Activated CD4-positive, alpha-beta T cell treated with anti-CD3 and anti-CD28 coated beads, Interleukin-2, amount 50 U/mL, for 24 hours (primary cell): Measurements from ENCODE around the gene NEDD4L.
"Not testable (repeated sequence)": the region's sequence is repeated elsewhere in the genome, so short reads cannot be mapped to it uniquely, and the experiment has no call there.

Experiments
- DNase-seq, 2 donors: peaks; one replicate each; pipeline ENCODE4 v3.0.0-alpha.2; 2020; ENCODE audit warnings: low read depth in 1 of 2, low spot score in 1 of 2

The NEDD4L gene

DNA sequence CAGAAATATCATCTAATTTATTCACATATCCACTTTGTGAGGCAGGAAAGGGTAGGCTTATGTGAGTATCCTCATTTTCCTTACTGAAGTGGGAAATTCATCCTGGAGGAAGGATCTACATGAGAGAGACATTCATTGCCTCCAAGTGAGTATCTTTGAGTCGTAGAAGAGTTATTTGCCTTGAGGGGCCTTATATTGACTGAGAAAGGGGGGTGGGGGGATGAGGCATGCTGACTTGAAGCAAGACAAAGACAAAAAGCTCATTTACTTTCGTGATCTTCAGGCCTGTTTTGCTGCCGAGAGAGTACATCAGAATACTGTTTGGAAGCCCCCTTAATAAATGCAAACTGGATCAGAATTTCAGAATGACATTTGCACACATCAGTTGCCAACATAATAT is 17.6 kb upstream of the NEDD4L start:
- no peak for DNase-seq

DNA sequence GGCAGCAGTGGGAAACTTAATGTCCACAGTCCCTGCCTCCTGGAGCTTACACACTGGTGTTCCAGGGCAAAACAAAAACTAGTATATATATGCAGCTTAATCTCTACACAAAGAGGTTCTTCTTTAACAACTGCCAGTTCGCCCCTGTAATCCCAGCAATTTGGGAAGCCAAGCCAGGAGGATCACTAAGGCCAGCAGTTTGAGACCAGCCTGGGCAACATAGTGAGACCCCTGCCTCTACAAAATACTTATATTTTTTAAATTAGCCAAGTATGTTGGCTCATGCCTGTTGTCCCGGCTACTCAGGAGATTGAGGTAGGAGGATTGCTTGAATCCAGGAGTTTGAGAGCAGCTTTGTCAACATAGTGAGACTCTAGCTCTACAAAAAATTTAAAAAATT is 17.2 kb upstream of the NEDD4L start:
- no peak for DNase-seq

DNA sequence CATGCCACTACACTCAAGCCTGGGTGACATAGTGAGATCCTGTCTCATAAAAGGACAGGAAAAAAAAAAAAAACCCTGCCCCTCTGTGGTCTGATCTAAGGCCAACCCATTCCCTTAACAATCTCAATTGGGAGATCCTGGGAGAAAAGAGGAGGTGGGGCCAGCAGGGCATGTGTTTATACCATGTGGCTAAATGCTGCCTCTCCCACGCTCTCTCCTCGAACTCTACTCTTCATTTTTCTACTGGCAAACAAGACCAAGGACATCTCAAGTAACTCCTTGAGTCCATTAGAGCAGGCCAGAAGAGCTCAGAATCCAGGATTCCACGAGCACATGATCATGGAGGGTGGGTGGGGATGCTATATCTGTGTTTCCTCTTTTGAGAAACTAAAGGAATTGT is 16.7 kb upstream of the NEDD4L start:
- no peak for DNase-seq

DNA sequence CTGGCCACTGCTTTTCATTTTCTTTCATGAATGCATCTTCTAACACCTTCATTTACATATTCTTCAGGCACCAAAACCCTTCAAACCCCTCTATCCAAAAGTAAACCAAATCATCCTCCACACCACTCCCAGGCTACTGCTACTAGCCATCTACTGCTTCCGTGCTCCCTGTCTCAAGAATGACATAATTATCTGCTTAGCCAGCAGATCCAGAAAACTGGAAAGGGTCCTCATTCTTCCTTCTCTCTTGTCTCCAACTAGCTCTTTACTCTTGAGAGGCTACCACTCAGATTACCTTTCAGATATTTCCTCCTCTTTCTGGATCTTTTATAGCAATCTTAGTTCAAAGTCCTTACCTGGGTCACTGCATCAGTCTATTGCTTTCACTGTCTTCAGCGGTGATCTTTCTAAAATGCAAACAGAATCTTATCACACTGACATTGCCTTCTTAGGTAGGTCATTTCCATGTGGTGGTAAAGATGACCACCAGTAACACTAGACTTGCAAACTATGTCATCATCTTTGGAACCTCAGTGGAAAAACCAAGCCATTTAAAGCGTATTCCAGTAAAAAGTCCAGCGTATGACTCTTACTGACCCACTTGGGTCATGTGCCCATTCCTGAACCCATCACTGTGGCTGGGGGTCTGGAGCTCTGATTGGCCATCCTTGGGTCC is 15.8 kb upstream of the NEDD4L start:
- DNase-seq: no peak

DNA sequence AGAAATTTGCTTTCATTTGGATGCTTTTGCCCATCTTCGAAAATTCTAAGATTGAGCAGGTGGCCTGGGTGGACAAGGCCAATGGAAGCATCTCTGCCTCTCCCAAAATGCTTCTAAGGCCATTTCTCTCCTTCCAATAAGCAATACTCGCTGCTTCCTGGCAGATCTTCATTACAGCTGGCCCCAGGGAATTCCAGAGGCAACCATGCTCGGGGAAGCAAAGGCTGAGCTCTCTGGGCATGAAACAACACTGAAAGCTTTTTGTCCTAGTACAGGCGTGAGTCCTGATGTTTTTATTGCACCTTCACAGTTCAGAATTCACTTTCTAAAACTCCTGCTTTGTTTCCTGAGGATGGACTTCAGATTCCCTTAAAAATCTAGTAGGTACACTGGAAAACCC is 11.8 kb upstream of the NEDD4L start:
- no peak for DNase-seq

DNA sequence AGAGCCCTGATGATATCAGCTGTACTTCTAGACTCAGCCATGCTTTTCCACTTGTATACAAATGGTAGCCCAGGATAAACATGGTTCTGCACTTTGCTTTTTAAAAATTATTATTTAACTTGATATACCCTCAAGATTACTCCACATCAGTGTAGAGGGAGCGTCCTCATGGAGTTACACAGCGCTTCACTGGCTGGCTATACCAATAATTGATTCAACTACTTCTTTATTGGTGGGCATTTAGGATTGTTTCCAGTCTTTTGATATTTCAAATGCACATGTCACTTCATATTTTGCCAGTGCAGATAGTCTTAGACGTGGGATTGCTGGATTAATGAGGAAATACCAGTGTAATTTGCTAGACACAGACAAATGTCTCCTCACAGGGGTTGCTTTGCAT is 10.8 kb upstream of the NEDD4L start:
- no peak for DNase-seq

DNA sequence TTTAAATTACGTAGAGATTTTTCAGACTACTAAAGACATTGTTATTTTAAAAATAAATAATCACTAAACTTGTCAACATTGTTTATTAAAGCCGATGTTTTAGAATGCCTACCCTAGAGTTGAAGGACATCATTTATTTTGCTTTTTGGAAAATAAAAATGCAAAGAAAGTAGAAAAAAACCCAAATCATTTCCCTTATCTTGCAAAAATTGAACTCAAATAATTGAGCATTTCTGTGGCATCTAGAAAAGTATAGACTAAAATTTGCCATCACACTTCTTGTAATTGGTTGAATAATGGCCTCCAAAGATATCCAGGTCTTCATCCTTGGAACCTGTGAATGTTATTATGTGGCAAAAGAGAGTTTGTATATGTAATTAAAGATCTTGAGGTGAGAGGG is 9.7 kb upstream of the NEDD4L start:
- DNase-seq: no peak

DNA sequence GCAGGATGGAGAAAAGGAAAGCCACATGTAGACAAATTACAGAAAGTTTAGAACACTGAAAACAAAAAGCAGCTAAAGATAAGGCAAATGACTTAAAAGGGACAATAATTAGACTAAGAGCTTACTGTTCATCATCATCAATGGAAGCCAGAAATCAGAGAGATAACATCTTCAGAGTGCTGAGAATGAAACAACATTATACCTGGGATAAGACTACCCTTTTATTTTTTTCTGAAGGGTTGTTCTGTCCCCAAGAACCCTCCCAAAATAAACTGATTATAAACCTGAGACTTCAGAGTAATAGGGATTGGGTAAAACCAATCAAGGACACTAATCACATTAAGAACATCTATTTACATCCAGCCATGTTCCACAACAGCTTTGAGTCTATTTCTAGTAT is 6.9 kb upstream of the NEDD4L start:
- DNase-seq: no peak

DNA sequence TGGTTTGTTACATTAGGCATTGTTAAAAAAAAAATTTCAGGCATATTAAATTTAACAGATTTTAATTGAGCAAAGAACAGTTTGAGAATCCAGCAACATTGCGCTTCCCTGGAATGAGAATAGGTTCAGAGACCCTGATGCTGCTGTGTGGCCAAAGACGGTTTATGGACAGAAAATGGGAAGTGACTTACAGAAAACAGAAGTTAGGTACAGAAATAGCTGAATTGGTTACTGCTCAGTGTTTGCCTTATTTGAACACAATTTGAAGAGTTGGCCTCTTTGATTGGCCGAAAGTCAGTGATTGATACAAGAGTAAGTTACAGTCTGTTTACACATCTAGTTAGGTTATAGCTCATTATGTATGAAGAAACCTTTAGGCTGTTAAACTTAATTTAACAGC is 6.0 kb upstream of the NEDD4L start:
- no peak for DNase-seq

DNA sequence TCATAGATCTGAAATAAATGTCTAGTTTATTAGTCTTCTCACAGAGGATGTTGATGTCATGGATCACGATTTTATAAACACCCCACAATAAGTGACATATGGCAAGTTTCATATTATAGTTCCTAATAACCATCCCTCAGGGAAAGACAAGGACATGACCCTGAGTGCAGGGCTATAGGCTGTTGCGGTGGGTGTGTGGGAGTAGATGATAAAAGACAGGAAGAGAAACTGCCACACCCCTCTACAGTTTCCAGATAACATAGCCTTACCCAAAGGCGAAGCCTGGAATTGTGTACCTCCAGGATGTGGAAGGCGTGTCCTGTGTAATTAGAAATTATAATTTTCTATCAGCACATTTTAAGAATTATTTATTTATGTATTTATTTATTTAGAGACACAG is 2.4 kb upstream of the NEDD4L start:
- no peak for DNase-seq

DNA sequence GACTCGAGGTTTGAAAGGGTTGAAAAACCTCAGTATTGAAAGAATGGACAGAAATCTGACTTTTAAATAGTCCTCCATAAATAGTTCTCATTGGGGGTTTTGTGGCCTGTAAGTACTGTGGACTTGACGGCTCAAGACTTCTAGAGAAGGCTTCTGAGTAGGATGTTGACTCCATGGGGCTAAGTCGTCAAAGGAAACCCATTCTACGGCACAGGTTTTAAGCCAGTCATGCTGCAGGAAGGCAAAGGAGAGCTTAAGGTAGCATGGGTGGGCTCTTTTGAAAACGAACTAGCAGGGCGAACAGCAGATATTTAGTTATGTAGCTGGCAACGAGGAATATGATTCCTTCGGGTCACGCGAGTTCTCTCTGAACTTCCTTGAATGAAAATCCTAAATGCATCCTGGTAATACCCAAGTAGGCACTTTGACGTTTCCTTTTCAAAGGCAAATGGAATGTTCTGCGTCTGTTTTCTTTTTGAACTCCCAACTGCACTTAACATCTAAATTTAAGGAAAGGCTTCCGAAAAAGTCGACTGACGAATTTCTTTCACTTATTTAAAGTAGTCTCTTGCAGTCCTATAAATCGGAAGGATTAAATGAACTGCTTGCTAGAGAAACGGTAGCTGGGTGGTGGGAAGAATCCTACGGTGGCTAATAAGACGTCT is 1.1 kb upstream of the NEDD4L start:
- no peak for DNase-seq

DNA sequence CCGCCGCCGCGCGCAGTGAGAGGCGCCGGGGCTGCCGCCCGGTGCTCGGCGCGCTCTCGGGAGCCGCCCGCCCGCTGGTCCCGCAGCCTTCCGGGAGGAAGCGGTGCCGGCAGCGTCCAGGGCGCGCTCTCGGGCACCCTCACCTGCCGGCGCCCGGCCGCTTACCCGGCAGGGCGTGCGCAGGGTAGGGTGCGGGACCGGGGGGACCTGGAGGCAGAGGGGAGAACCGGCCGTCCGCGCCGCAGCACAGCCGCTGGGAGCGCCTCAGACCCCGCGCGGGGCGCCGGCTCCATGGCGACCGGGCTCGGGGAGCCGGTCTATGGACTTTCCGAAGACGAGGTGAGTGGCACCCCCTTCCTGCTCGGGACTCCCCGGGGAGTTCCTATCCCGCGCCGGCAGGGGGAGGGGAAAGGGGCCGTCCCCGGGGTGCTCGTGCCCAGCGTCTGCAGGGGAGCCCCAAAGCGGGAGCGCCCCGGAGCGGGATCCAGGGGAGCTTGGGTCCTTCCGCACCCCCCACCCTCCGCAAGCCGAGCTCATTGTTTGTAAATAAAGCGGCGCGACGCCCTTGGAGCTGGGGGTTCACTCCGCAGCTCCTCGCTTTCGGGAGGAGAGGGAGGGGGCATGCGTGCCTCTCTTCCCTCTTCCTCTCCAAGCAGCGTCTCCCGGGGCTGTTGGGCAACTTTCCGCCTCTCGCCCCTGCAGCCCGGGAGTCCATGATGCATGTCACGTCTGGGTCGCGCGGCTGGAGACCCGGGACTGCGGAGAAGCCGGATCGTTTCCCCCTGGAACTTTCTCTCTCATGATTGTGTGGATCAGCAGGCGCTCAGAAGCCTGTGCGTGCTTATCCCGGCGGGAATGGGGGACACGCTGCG is 580 bp downstream of the NEDD4L start:
- DNase-seq: peak; percentile 16 to 29

DNA sequence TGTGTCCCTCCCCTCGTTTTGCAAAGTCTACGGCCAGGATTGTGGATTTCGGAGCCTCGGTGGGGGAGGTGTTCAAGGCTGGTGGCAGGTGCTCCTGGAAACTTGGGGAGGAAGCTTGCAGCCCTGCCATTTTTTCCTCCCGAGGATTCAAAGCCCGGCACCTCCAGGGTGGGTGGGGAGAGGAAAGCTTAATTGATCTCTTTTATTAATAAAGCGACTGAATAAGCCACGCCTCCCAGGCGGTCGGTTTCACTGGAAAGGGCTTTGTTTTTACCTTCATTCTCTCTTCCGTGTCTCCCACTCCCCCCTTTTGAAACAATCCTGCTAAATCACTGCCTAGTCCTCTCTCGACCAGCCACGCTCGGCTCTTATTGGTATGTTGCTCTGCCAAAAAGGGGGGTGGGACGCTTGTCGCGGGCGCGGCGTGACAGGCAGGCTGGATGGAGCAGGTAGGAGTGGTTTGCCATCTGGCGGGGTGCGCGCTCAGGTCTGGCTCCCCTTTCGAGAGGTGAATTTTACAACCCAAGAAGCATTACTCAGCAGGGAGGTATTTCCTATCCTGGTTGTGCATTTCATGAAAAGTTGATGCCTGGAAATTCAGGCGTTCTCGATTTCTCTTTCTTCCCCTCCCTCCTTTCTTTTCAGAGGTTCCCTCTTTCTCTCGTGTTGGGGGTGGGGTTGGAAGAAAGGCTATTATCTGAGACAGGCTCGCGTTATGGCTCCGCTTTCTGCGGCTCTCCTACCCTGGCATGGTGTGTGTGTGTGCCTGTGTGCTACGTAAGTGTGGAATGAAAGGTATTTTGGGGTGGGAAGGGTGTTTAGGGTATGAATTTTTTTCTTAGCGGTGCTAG is 1.4 kb downstream of the NEDD4L start:
- peak in 1 of 2 donors; percentile 17 for DNase-seq

DNA sequence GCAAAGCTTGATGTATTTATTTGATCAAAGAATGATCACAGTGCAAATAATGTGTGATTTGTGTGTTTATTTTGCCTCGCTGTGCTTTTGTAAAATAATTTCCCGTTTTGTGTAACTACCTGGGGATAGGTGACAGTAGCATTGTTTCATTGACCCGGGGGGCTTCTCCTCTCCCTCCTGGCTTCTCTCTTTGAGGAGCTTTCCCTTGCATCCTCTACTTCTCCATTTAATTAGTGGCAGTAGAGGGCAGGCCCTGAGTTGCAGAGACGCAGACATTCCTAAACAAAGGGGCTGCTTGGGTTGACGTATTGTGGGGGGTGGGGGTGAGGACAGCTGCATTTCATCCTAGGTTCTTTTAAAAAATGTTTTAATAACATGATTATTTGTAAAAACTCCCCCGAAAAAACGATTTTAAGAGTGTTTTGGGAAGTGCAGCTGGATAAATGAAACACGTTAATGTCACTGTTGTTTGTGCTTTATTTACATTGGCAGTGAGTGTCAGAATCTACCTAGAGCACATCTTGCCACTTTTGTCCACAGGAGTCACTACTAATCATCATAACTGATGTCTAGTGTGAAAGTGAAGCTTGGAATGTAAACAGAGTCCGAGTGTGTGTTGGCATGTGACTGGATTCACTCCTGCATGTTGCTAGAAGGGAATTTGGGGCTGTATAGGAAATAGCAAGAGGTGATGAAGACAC is 2.2 kb downstream of the NEDD4L start:
- DNase-seq: no peak

DNA sequence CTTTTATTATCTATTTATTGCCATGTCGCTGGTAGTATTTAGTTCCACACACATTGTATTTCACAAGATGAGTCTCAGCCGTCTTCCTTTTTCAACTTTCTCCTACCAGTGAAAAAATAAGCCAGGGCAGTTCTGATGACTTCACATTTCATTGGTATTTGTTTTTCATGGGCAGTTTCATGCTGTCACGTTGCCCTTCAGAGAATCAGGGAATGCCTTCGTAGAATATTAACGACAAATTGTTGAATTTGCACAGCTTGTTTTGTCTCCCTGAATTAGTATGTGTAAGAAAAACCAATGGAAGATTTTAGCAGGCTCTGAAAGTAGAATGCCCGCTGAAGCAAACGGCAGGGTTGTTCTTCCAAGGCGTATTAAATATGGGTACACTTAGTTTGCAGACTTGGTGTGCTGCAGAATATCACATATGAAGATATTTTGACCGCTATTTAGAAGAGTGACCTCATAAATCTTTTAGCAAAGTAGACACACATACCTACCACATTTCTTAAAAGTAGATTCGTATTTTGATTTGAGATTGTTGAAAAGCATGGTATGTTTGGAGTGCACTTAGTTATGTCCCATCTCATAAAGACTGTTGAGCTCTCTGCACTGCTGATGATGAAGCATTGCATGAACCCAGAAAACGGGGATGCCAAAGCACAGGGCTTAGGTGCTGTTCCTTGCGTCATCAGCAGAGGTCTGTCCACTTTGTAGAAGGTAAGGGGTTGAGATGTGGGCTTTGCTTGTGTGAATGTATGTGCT is 2.9 kb downstream of the NEDD4L start:
- DNase-seq: no peak

DNA sequence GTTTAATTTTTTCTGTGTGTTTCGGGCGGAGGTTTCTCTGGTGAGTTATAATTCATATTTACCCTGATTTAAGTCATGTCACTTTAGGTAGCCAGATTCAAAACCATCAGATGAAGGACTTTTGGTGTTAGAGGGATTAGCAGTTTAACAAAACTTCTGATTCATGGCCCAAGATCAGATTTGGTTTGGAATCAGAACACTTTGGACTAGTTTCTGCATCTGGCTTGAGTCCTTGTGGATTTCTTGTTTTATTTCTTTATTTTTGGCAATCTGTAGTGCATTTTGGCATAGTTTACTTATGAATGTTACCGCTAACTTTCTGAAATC is 3.5 kb downstream of the NEDD4L start:
- no peak for DNase-seq

DNA sequence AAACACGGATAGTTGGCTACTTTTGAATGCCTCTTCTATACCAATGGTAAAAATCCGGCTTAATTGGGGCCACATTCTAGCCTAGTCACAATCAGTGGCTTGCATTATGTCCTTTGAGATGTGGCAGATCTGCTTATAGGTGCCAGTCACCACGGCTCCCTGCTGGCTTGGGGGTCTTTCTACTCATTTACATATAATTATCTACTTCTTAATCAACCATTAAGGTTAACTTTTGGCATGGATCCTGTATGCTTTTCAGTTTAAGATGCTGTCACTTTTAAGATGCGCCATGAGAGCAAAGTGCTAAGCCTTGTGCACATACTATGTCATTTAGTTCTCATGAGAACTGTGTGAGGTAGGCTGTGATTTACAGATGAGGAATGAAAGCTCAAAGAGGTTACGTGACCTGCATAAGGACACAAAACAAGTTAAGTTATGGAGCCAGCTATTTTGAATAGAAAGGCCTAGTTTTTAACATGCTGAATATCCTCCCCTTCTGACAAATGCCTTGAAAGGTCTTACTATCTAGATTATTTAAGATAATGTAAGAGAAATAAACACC is 4.1 kb downstream of the NEDD4L start:
- no peak for DNase-seq

DNA sequence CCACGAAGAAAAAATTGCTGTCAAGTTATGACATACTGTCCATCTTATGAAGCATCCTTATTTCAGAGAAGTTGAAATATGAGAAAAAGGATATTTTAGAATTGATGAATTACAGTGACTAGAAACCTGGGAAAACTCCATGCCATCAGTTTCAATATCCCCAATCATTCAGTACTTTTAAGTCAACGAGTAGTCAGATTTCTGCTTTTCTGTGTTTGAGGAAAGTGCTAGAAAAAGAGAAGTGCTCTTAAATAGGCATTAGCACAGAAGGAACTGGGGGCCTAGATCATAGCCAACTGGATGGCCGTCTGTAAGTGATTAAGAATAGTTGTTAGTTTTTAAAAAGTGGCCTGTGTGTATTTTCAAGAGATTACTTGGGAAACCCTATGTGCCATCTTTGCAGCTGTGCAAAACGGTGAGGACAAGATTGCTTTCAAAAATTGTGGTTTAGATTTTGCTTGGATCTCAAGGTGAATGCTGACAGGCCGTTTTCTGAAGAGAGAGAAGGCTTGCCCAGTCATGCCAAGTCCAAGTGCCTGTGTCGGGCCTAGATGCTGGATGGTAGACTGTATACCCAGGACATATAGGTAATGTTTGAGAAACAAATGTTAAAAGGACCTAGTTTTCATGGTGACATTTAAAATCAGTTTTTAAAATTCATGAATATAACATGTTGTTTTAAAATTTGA is 5.1 kb downstream of the NEDD4L start:
- no peak for DNase-seq

DNA sequence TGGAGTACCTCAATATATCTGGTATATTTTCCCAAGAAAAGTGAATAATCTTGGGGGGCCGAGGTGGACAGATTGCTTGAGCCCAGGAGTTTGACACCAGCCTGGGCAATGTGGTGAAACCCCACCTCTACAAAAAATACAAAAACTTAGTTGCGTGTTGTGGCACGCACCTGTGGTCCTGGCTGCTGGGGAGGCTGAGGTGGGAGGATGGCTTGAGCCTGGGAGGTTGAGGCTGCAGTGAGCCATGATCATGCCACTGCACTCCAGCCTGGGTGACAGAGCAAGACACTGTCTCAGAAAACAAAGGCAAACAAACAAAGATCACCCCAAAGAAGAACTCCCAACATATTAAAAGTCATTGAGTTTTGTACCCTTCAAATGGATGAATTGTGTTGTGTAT is 6.9 kb downstream of the NEDD4L start:
- DNase-seq: not testable (repeated sequence)
